ENCODE results near the gene STK32C.

DNA sequence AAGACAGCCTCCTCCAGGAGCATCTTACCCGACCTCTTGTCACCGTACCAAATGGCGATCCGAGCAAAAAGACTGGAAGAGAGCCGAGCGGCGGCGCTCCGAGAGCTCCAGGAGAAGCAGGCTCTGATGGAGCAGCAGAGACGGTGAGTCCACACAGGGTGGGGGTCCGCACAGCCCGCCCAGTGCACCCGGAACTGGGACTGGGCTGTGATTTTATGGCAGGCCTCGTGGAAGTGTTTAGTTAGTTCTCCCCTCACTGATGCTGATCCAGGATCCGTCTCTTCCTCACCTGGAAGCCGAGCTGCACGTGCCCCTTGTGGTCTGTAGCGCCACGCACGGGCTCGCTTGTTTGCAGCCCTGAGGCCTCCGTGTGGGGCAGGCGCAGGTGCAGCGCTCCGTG is 43.9 kb upstream of the STK32C start:
- no peak for TF ChIP-seq HDAC2 (IDR thresholded peaks at IDR 0.05)
- TF ChIP-seq RFX5 (IDR thresholded peaks at IDR 0.05; ENCODE audit: low read depth, low read length), result no peak
- TF ChIP-seq SMC3 (IDR thresholded peaks at IDR 0.05; ENCODE audit: borderline replicate concordance, low read length), result no peak
- TF ChIP-seq ZSCAN29 (IDR thresholded peaks at IDR 0.05), result no peak
- no peak for TF ChIP-seq CHD2 (IDR thresholded peaks at IDR 0.05; ENCODE audit: borderline replicate concordance, low read depth, low read length)
- no peak for TF ChIP-seq TARDBP (IDR thresholded peaks at IDR 0.05; ENCODE audit: borderline replicate concordance)
- TF ChIP-seq, protein P1, sequence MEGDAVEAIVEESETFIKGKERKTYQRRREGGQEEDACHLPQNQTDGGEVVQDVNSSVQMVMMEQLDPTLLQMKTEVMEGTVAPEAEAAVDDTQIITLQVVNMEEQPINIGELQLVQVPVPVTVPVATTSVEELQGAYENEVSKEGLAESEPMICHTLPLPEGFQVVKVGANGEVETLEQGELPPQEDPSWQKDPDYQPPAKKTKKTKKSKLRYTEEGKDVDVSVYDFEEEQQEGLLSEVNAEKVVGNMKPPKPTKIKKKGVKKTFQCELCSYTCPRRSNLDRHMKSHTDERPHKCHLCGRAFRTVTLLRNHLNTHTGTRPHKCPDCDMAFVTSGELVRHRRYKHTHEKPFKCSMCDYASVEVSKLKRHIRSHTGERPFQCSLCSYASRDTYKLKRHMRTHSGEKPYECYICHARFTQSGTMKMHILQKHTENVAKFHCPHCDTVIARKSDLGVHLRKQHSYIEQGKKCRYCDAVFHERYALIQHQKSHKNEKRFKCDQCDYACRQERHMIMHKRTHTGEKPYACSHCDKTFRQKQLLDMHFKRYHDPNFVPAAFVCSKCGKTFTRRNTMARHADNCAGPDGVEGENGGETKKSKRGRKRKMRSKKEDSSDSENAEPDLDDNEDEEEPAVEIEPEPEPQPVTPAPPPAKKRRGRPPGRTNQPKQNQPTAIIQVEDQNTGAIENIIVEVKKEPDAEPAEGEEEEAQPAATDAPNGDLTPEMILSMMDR (IDR thresholded peaks at IDR 0.05 in 2 of 3, conservative IDR thresholded peaks at IDR 0.05 in 1 of 3; ENCODE audit: control insufficient read depth in 2 of 3, extremely low read depth in 1 of 3, insufficient read depth in 1 of 3, low read depth in 3 of 3, low read length in 3 of 3), result no peak
- TF ChIP-seq YY1 (IDR thresholded peaks at IDR 0.05; ENCODE audit: low read depth, low read length), result no peak
- no peak for TF ChIP-seq FOXM1 (IDR thresholded peaks at IDR 0.05; ENCODE audit: low read depth, low read length)
- TF ChIP-seq TCF3 (IDR thresholded peaks at IDR 0.05; ENCODE audit: borderline replicate concordance, insufficient read depth, low read depth, low read length), result no peak
- TF ChIP-seq POLR2AphosphoS5 (IDR thresholded peaks at IDR 0.05; ENCODE audit: low read length), result no peak
- TF ChIP-seq CHD1 (IDR thresholded peaks at IDR 0.05; ENCODE audit: low read depth, low read length), result no peak

Measured in GM12878 (cell line).